Kidney capillary endothelial cell (primary cell): ENCODE data around the gene LIN7B.
A peak's percentile ranks its signal among the peaks of the same experiment; 100 is the strongest.
"Not testable (repeated sequence)": the region's sequence is repeated elsewhere in the genome, so short reads cannot be mapped to it uniquely, and the experiment has no call there.

Experiments
- DNase-seq: peaks from one replicate; pipeline ENCODE4 v3.0.0-alpha.2; 2018; ENCODE audit warnings: low spot score

The LIN7B gene, protein sequence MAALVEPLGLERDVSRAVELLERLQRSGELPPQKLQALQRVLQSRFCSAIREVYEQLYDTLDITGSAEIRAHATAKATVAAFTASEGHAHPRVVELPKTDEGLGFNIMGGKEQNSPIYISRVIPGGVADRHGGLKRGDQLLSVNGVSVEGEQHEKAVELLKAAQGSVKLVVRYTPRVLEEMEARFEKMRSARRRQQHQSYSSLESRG

DNA sequence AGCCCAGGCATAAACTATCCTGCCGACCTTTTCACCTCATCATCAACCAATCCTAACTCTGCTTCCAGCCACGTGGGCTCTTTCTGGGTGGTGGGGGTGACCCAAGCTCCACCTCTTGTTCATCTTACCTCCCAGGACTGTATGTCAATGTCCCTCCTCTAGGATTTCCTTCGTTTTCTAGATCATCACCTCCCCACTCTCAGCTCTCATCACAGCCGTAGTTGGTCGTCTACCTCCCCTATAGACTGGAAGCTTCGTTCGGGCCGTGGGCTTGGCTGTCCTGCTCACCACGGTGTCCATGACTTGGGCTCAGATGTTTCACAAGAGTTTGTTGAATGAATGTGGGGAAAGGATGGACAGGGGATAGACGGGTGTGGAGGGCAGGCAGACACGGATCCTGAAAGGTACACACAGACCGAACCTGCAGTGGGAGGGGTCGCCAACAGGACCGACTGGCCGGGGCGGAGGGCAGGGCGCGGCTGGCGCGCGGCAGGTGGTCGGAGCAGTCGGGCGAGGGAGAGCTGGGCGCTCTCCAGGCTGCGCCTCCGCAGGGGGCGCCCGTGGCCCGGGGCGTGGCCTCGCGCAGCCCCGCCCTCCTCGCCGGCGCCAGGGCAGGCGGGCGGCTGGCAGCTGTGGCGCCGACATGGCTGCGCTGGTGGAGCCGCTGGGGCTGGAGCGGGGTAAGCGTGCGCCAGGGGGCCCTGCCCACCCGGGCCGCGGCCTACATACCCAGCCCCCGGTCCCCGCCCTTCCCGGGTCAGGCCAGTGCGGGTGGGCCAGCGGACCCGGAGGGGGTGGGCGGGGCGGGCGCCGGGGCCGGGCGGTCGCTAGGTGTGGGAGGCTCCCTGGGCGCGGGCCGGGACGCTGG is at the start of gene LIN7B:
LIN7B (plus strand) TSS at position 609 of the 868 bp plus-strand sequence; CDS start at position 644, 35 bp downstream.
- DNase-seq: peak; percentile 83

DNA sequence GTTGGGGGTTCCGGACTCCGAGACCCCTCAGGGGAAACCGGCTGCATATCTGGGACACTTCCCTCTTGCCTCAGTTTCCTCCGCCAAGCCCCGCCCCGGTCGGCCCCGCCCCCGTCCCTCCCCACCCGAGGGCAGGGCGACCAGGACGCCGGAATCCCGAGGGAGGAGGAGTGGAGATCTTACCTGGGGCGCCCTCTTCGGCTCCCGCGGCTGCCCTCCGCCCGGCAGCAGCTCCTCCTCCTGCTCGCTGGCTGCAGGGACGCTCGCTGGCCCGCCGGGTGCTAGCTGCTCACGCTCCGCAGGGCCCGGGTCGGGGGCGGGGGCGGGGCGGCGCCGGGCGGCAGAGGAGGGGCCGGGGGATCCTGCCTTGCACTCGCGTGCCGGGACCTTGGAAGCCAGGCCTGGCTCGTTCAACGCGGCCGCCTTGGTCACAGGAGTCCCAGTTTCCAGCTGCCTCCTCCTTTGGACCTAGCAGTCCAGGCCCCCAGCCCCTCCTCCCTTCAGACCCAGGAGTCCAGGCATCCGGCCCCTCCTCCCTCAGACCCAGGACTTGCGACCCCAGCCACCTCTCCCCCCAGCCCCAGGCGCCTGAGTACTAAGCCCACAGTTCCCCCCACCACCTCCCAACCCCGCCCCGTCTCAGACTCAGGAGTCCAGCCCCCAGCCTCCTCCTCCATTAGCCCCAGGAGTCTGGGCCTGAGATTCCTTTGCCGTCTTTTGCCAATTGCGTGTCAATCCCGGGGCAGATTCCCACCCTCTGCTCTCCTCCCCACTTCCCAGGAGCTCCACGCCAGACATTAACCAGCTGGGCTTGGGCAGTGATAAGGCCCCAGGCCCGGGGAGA is 49.2 kb upstream of the LIN7B start, which contains the start of gene NTF4:
NTF4 (minus strand) TSS at position 51 of the 844 bp plus-strand sequence. CDS start 2,821 bp downstream, outside the sequence.
- no peak for DNase-seq

DNA sequence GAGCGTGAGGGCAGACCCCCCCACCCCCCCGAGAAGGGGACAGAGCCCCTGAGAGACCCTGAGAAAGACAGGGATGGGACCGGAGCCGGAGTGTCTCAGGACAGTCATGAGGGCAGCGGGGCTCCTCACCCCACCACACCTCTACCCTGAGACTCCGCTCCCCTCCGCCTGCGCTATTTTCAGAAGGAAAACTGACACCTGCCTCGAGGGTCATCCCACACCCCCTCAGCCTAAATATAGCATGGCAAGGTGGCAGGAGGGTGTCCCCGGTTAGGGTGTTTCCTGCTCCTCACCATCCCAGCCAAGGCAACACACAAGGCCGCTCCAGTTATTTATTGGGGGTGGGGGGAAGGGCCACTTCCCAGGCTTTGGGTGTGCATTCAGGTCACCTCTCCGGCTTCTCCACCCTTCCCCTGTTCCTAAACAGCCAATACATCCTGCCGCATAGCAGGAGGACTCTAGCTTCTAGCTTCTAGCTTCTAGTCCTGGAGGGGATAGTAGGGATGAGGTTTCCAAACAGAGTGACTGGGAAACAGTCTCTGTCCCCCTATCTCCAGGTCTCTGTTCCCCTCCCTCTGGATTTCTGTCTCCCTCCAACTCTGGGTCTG is 48.2 kb upstream of the LIN7B start:
- DNase-seq: no peak

DNA sequence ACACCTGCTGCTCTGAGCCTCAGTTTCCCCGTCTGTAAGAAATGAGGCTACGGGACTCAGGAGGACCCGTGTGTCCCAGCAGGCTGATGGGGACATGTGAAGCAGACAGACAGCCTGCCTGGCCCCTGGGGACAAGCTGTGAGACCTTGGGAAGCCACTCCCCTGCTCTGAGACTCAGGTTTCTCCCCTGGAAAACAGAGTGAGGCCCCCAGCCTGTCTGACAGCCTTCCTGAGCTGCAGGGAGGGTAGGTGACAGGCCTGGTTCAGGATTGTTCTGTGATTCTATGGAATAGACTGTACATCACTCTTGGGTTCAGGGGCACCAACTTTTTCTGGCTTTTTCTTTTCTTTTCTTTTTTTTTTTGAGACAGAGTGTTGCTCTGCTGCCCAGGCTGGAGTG is 46.6 kb upstream of the LIN7B start:
- no peak for DNase-seq

DNA sequence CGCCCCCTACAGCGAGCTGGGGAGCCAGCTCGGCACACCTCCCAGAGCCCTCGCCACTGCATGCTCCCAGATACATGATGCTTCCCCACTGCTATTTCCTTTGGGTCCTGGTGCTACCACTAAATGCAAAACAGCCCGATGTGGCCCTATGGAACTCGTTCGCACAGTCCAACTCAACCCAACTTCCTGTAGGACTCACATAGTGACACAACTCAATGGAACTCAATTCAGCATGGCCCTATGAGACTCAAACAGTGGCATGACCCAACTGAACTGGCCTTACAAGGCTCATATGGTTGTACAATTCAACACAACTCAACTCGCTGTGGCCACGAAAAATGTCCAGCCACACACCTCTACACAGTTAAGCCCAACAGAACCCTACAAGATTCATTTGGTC is 45.1 kb upstream of the LIN7B start:
- no peak for DNase-seq

DNA sequence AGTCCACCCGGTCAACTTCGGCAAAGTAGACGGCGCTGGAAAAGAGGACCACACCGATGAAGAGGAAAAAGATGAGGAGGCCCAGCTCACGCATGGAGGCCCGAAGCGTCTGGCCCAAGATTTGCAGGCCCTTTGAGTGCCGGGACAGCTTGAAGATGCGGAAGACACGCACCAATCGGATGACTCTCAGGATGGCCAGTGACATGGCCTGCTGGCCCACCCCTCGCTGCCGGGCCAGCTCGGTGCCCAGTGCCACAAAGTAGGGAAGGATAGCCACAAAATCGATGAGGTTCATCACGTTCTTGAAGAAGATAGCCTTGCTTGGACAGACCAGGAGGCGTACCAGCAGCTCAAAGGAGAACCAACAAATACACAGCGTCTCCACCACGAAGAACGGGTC is 43.8 kb upstream of the LIN7B start:
- no peak for DNase-seq

DNA sequence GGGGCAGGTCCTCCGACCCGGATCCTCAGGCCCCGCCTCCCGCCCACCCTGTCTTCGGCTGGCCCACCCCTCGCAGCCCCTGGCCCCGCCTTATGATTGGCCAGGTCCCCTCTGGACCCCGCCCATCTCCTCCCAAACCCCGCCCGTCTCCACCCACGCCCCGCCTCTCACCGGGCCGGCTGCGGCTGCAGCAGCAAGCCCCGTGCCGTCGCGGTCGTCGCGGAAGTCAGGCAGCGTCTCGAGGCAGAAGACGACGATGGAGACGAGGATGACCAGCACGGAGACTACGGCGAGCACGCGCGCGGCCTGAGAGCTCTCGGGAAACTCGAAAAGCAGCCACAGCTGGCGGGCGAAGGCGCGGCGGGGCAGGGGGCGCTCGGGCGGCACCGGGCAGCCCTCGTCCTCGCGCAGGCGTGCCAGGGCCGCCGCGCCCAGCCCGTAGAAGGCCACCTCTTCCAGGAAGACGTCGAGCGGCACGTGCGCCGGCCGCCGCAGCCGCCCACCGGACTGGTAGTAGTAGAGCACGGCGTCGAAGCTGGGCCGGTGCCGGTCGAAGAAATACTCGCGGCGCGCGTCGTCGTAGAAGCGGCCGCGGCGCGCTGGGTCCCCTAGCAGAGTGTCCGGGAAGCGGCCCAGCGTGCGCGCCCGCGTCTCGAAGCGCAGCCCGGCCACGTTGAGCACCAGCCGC is 42.2 kb upstream of the LIN7B start:
- no peak for DNase-seq

DNA sequence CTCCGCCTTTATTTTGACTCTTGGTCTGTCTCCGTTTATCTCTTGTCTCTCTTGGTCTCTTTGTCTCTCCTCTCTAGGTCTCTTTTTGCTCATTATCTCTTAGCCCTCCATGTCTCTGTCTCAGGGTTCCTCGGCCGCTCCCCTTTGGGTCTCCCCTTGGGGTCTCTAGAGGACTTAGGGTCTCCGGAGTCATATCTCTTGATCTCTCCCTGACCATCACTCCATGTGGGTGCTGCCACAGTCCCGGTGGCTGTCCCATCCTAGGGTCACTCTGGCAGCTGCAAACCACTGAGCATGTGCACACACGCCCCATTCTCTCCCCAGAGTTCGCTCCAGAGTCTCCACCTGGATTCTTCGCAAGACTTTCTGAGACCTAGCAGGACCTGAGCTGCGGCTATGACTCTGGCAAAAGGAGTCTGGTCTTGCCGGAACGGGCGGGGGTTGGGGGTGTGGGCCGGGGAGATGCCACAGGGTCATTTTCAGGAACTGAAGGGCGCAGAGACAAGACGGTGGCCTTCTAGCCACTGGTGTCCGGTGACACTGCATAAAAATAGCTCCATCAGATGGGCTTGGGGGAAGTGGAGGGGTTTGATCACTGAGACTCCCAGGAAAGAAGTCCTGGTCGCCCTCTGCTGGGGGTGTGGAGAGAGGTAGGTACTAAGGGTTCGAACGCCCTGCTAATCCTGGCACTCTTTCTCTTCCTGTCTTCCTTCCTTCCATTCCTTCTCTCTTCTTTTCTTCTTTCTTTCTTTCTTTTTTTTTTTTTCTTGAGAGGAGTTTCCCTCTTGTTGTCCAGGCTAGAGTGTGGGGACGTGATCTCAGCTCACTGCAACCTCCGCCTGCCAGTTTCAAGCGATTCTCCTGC is 40.4 kb upstream of the LIN7B start:
- DNase-seq: no peak

DNA sequence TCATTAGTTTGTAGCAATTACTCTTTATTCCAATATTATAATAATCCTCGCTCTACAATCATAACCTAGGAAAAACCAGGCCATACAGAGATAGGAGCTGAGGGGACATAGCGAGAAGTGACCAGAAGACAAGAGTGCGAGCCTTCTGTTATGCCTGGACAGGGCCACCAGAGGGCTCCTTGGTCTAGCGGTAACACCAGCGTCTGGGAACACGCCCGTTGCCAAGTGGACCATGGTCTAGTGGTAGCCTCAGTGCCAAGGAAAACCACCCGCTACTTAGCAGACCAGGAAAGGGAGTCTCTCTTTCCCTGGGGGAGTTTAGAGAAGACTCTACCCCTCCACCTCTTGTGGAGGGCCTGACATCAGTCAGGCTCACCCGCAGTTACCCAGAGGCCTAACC is 39.3 kb upstream of the LIN7B start:
- DNase-seq: not testable (repeated sequence)

DNA sequence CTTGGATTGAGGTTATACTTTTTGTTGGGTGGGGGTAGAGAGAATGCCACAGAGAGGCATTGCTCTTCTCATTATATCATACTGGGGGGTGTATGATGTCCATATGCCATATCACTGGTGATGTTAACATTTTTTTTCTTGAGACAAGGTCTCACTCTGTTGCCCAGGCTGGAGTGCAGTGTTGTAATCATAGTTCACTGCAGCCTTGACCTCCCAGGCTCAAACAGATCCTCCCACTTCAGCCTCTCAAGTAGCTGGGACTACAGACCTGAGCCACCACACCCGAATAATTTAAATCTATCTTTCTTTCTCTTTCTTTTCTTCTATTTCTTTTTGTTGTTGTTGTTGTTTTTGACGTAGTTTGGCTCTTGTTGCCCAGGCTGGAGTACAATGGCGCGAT is 33.8 kb upstream of the LIN7B start:
- no peak for DNase-seq

DNA sequence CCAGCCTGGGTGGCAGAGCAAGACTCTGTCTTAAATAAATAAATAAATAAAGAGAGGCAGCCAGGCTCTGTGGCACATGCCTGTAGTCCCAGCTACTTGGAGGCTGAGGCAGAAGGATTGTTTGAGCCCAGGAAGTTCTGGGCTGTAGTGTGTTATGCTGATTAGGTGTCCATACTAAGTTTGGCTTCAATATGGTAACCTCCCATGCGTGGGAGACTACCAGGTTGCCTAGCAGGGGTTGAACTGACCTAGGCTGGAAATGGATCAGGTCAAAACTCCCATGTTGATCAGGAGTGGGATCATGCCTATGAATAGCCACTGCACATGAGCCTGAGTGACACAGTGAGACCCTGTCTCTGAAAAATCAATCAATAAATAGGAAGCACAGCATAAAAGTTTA is 32.9 kb upstream of the LIN7B start:
- no peak for DNase-seq

DNA sequence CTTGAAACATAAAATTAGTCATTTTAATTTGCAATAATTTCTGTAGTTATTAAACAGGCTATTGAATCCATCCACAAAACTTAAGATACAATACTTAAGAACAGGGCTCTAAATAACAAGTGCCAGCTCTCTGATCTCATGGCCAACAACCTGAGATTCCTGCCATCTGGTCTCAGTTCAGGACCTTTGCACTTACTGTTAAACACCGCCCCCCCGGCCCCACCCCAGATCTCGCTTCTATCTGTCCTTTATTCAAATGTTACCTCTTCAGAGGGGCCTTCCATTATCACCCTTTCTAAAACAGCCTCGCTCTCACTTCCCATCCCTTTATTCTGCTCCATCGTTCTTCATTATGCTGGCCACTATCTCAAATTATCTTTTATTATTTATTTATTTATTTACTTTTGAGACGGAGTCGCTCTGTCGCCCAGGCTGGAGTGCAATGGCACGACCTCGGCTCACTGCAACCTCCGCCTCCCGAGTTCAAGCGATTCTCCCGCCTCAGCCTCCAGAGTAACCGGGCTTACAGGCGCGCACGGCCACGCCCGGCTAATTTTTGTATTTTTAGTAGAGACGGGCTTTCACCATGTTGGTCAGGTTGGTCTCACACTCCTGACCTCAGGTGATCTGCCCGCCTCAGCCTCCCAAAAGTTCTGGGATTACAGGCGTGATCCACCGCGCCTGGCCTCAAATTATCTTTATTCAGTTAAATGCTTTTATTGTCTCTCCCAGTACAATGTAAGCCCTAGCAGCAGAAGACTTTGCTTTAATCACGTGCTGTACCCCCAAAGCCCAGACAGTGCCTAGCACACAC is 29.8 kb upstream of the LIN7B start:
- no peak for DNase-seq

DNA sequence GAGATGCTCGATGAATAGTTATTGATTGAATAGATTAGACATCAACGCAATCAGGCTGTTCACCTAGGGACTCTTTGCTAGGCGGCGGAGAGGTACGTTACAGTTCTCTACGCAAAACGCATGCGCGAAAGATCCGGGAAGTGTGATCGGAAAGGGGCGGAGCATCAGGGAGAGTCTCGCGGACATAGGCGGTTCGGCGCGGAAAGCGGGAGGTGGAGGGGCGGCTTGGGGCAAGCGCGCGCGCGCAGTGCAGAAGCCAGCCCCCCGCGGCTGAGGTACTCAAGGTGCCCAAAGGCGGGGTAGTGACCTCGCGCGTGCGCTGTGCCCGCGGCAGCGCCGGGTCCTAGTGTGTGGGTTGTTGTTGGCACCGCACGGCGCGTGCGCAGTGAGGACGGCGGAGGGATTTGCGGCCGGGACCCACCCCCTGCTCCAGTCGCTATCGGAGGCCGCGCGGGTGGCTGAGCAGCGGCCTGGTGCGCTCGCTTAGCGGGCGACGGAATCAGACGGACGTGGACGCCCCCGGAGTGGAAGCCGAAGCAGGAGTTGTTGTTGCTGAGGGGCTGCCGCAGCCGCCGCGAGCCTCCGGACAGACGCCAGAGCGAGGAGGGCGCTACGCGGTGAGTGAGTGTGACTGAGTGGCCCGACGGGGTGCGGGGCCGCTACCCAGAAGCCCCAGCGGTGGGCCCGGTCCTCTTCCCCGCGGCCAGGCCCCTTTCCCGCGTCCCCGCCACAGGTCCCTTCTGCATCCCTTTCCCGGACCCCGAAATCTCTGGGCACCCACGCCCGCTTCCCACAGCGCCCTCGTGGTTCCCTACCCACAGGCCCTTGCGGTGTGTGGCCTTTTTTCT is 28.9 kb upstream of the LIN7B start, which contains the start of gene SNRNP70:
SNRNP70 (plus strand) TSS at position 432 of the 848 bp plus-strand sequence. CDS start 964 bp downstream, outside the sequence.
- peak; percentile 99 for DNase-seq

DNA sequence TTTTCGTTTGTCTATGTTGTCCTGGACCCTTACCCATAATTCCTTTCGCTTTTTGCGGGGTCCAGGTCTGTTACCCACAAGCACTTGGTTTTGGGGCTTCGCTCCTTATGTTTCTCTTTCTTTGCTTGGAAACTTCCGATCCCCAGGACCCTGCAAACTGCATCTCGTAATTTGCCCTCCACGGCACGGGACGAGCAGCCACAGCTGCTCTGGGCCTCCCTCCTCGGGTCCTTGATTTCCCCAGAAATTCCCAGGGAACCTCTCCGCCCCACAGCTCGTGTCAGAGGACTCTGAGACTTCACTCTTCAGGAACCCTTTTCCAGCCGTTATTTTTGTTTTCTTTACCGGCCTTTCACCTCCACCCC is 28.3 kb upstream of the LIN7B start:
- DNase-seq: no peak

DNA sequence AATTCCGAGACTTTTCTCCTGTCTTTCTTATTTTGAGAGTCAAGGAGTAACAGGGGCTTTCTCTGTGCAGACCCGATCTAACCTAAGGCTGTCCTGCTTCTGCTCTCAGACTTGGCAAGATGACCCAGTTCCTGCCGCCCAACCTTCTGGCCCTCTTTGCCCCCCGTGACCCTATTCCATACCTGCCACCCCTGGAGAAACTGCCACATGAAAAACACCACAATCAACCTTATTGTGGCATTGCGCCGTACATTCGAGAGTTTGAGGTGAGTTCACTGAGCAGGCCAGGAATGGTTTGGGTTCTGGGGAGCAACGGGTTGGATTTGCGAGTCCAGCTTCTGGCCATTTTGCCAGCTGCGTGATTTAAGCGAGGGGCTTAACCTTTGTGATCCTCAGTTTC is 27.9 kb upstream of the LIN7B start:
- DNase-seq: no peak

DNA sequence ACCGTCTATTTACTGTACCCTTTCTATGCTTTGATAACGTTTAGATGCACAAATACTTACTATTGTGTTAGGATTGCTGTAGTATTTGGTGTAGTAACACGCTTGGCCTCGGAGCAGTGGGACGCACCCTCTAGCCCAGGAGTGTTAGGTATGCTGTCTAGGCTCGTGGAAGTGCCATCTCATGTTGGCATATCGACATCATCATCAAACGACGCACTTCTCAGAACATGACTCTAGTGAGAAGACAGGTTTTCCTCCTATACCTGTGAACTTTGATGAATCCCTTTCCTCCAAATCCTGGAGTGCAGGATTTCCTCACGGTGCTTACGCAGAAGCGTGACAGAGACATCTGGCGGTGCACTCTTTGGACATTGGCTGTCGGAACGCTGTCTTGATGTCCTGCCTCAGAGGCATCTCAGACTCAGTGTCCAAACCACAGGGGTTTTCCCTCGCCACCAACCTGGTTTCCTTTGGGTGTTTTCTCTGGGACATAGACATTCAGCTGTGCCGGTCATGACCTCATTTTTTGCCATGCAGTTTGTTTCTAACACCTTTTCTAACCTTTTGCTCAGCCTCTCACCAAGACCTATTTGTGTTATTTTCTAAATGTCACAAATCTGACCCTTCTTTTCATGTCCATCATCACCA is 22.7 kb upstream of the LIN7B start:
- no peak for DNase-seq

DNA sequence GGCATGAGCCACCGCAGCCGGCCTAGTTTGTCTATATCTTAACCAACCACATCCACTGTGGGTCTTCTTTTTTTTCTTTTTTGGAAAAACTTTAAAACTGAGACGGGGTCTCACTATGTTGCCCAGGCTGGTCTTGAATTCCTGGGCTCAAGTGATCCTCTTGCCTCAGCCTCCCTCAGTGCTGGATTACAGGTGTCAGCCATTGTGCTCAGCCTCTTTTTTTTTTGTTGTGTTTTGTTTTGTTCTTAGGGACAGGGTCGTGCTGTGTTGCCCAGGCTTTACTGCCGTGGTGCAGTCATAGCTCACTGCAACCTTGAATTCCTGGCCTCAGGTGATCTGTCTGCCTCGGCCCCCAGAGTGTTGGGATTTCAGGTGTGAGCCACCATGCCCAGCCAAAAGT is 21.5 kb upstream of the LIN7B start:
- no peak for DNase-seq
